Activated CD4-positive, alpha-beta T cell treated with anti-CD3 and anti-CD28 coated beads for 24 hours (primary cell): ENCODE results near the gene RAD51B.
"Not testable (repeated sequence)": the region's sequence is repeated elsewhere in the genome, so short reads cannot be mapped to it uniquely, and the experiment has no call there.

Source experiments
- DNase-seq, 2 donors: peaks; one replicate each; pipeline ENCODE4 v3.0.0-alpha.2; 2020; ENCODE audit warnings: low read depth in 2 of 2

Gene RAD51B

GRCh38 chr14:68654471-68654941, 834.9 kb downstream of the RAD51B start:
- no peak for DNase-seq

- DNase-seq: no peak
These were observed 835.6 kb downstream of the RAD51B start for GRCh38 chr14:68655021-68655831.

- no peak for DNase-seq
These were observed 836.3 kb downstream of the RAD51B start for GRCh38 chr14:68655911-68656316.

GRCh38 chr14:68656452-68656851, 836.9 kb downstream of the RAD51B start:
- DNase-seq: no peak

GRCh38 chr14:68657300-68658028, 837.9 kb downstream of the RAD51B start:
- DNase-seq: no peak

- DNase-seq: no peak
These were observed 838.5 kb downstream of the RAD51B start for GRCh38 chr14:68658029-68658509.

- DNase-seq: no peak
These were observed 839.7 kb downstream of the RAD51B start for GRCh38 chr14:68658943-68659931.

- DNase-seq: no peak
These were observed 840.9 kb downstream of the RAD51B start for GRCh38 chr14:68660495-68660894.

GRCh38 chr14:68661226-68662225, 841.9 kb downstream of the RAD51B start:
- no peak for DNase-seq

- no peak for DNase-seq
These were observed 842.8 kb downstream of the RAD51B start for GRCh38 chr14:68662392-68662791.

GRCh38 chr14:68662826-68663225, 843.2 kb downstream of the RAD51B start:
- not testable (repeated sequence) for DNase-seq

GRCh38 chr14:68663385-68664076, 844.0 kb downstream of the RAD51B start:
- peak; percentile 19 to 40 for DNase-seq

- DNase-seq: no peak
These were observed 844.7 kb downstream of the RAD51B start for GRCh38 chr14:68664225-68664681.

- DNase-seq: no peak
These were observed 845.6 kb downstream of the RAD51B start for GRCh38 chr14:68665131-68665530.

GRCh38 chr14:68665792-68666204, 846.2 kb downstream of the RAD51B start:
- no peak for DNase-seq

- DNase-seq: no peak
These were observed 846.7 kb downstream of the RAD51B start for GRCh38 chr14:68666236-68666635.

GRCh38 chr14:68666899-68667298, 847.3 kb downstream of the RAD51B start:
- DNase-seq: no peak

GRCh38 chr14:68667313-68667791, 847.8 kb downstream of the RAD51B start:
- DNase-seq: no peak

- DNase-seq: no peak
These were observed 848.4 kb downstream of the RAD51B start for GRCh38 chr14:68668028-68668427.
